ENCODE results near the gene GPR183.

DNA sequence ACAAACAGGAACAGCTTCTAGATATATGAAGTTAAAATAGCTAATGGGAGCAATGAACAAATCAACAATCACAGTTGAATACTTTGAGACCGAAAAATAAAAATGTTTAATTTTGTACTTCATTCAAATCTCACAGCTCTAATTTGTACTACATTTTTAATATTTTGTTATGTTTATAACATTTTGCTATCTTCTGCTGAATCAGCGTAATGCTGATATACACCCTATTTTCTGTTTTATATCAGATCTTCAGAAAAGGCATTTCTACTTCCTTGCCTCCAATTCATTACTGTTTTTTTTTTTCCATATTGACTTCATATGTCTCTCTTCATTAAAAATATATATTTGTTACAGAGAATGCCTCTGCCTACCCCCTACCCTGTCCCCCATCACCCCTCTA is 27.9 kb upstream of the GPR183 start:
- TF ChIP-seq POLR2AphosphoS5 (IDR thresholded peaks at IDR 0.05; ENCODE audit: low read depth, low read length) (no peak), EP300 (IDR thresholded peaks at IDR 0.05; ENCODE audit: borderline replicate concordance in 1 of 2, low read depth in 2 of 2, low read length in 2 of 2) (no peak), SP1 (IDR thresholded peaks at IDR 0.05; ENCODE audit: low read depth, low read length) (no peak), ZNF274 (IDR thresholded peaks at IDR 0.05; ENCODE audit: borderline replicate concordance, extremely low read depth, low read length) (no peak), ASH2L (IDR thresholded peaks at IDR 0.05; ENCODE audit: low read length) (no peak), KDM1A (IDR thresholded peaks at IDR 0.05; ENCODE audit: borderline replicate concordance, low read length) (no peak)
- TF ChIP-seq, protein P1, sequence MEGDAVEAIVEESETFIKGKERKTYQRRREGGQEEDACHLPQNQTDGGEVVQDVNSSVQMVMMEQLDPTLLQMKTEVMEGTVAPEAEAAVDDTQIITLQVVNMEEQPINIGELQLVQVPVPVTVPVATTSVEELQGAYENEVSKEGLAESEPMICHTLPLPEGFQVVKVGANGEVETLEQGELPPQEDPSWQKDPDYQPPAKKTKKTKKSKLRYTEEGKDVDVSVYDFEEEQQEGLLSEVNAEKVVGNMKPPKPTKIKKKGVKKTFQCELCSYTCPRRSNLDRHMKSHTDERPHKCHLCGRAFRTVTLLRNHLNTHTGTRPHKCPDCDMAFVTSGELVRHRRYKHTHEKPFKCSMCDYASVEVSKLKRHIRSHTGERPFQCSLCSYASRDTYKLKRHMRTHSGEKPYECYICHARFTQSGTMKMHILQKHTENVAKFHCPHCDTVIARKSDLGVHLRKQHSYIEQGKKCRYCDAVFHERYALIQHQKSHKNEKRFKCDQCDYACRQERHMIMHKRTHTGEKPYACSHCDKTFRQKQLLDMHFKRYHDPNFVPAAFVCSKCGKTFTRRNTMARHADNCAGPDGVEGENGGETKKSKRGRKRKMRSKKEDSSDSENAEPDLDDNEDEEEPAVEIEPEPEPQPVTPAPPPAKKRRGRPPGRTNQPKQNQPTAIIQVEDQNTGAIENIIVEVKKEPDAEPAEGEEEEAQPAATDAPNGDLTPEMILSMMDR (IDR thresholded peaks at IDR 0.05; ENCODE audit: control extremely low read depth in 1 of 3, insufficient read depth in 1 of 3, low read depth in 1 of 3, low read length in 3 of 3): no peak
